Activated naive CD4-positive, alpha-beta T cell treated with anti-CD3 and anti-CD28 coated beads, Interleukin-2, amount 50 U/mL, for 24 hours (primary cell): Measurements from ENCODE around the gene AVPR1B.
A peak's percentile ranks its signal among the peaks of the same experiment; 100 is the strongest.

ENCODE experiments used
- H3K27ac Mint-ChIP-seq: one replicate; pipeline ENCODE4 v1.8.0; 2021; ENCODE audit warnings: mild to moderate bottlenecking, mixed read lengths
- H3K27me3 Mint-ChIP-seq: one replicate; pipeline ENCODE4 v1.8.0; 2021; ENCODE audit warnings: mixed read lengths
- H3K36me3 Mint-ChIP-seq: one replicate; pipeline ENCODE4 v1.8.0; 2021; ENCODE audit warnings: mixed read lengths
- H3K4me1 Mint-ChIP-seq: one replicate; pipeline ENCODE4 v1.8.0; 2021; ENCODE audit warnings: mixed read lengths
- H3K4me3 Mint-ChIP-seq: one replicate; pipeline ENCODE4 v1.8.0; 2021; ENCODE audit warnings: mild to moderate bottlenecking, mixed read lengths
- H3K9me3 Mint-ChIP-seq: one replicate; pipeline ENCODE4 v1.8.0; 2021; ENCODE audit warnings: mixed read lengths

Gene AVPR1B

DNA sequence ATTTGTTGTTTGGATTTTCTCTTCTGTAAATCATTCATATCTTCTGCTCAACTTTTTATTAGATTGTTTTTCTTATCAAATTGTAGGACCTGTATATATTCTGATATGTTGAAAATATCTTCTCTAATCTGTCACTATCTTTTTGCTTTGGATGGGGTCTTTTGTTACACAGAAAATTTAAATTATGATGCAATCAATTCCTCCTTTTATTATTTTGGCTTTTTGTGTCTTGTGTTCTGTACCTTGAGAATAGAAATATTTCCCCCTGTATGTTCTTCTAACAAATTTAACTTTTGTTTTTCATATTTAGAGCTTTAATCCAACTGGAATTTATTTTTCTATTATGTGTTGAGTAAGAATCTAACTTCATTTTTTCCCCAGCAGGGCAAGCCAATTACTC, 3.2 kb upstream of the AVPR1B start:
- Mint-ChIP-seq H3K9me3 (peaks cover 16% of the 10 kb centered on the region), H3K4me3 (no peak overlapping the region), H3K4me1 (peaks cover 11% of the 10 kb centered on the region), H3K27ac (no peak overlapping the region), H3K36me3 (peaks cover 7% of the 10 kb centered on the region), H3K27me3 (peaks cover 40% of the 10 kb centered on the region)

GRCh38 chr1:206116873-206117150, 376 bp downstream of the AVPR1B start:
- peak overlapping the region; percentile 49 for H3K4me3 Mint-ChIP-seq
- H3K36me3 Mint-ChIP-seq, result peaks cover 7% of the 10 kb centered on the region
- H3K27ac Mint-ChIP-seq, result peak overlapping the region; percentile 5

DNA sequence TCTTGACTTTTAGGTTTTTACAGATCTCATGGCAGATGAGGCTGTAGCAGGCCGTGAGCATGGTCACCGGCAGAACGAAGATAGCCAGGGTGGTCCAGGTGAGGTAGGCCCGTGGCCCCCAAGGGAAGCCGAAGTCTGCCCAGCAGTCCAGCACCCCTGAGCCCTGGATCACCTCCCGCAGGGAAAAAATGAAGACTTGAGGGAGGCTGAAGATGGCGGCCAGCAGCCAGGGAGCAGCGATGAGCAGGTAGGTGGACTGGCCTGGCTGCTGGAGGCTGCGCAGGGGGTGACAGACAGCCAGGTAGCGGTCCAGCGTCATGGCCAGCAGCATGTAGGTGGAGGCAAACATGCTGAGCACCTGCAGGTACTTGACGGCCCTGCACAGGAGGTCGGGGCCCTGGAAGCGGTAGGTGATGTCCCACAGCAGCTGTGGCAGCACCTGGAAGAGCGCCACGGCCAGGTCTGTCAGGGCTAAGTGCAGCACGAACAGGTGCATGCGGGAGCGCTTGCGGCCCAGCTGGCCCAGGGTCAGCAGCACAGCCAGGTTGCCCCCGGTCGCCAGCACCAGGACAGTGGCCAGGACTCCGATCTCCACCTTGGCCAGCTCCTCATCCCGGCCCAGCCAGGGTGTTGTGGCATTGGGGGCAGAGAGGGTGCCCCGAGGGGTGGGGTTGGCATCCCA, 856 bp downstream of the AVPR1B start:
- H3K27ac Mint-ChIP-seq, result no peak overlapping the region

More at GRCh38 chr1:206116873-206117150, 376 bp downstream of the AVPR1B start:
- Mint-ChIP-seq H3K9me3 (peaks cover 16% of the 10 kb centered on the region), H3K27me3 (peaks cover 26% of the 10 kb centered on the region), H3K4me1 (peaks cover 11% of the 10 kb centered on the region)

DNA sequence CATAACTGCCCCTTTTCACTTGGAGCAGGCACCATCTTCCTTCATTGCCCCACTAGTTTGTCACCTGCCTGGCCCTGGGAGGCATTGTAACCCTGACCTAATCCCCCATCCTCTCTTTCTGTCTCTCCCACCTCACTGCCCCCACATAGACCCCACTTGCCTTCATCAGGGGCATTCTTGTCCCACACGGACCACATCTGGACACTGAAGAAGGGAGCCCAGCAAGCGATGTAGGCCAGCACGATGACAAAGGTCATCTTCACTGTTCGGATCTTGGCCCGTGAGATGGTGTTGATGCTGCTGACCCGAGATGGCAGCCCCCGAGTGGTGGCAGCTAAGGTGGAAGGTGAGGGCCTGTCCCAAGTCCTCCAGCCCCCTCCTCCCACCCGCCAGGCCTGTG, 1.4 kb downstream of the AVPR1B start:
- H3K4me1 Mint-ChIP-seq, result peaks cover 11% of the 10 kb centered on the region

More for the DNA sequence above, 856 bp downstream of the AVPR1B start:
- peak overlapping the region; percentile 49 for H3K4me3 Mint-ChIP-seq
- peaks cover 26% of the 10 kb centered on the region for H3K27me3 Mint-ChIP-seq
- peaks cover 11% of the 10 kb centered on the region for H3K4me1 Mint-ChIP-seq
- peaks cover 14% of the 10 kb centered on the region for H3K9me3 Mint-ChIP-seq
- peaks cover 7% of the 10 kb centered on the region for H3K36me3 Mint-ChIP-seq

DNA sequence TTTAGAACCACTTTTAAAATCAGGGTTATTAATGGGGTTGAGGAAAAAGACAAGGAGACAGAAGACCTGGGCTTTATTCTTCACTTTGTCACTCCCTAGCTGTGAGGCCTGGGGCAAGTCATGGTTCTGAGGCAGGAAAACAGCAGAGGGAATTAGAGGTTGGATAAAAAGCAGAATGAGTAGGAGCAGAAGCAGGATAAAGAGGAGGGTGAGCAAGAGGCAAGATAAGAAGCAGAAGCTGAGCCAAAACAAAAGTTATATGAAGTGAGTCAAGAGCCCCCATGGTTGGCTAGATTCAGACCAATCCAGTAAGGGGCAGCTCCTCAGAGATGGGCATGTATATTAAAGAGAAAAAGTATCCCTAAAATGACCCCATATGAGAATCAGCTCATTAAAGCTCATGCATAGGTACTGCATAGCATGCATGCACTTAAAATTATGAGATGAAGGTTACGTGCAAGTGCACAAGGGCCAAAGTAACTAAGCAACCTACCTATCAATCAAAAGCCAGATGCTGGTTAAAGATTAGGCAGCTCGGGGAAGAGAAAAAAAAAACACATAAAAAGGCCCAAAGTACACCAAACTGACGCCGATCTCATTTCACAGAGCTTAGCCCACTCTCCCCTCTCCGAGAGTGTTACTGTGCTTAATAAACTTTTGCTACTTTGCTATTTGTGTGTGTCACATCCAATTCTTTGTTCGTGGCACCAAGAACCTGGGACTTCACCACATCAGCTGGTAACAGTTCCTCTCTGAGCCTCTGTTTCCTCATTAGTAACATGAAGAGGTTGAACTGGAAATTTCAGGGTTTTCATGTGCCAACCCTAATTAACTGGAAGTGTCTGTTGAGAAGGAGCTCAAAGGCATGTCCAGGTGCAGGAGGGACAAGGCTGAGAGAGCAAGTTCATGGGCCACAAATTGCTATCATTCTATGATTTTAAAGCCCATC, 2.2 kb downstream of the AVPR1B start:
- Mint-ChIP-seq H3K4me3 (no peak overlapping the region), H3K36me3 (peaks cover 1% of the 10 kb centered on the region), H3K9me3 (peaks cover 1% of the 10 kb centered on the region), H3K27ac (no peak overlapping the region), H3K27me3 (peaks cover 18% of the 10 kb centered on the region), H3K4me1 (peaks cover 11% of the 10 kb centered on the region)

More for the DNA sequence above, 1.4 kb downstream of the AVPR1B start:
- Mint-ChIP-seq H3K36me3 (peaks cover 6% of the 10 kb centered on the region), H3K27me3 (peaks cover 23% of the 10 kb centered on the region), H3K4me3 (no peak overlapping the region), H3K9me3 (peaks cover 9% of the 10 kb centered on the region), H3K27ac (no peak overlapping the region)

GRCh38 chr1:206112600-206113301, 4.4 kb downstream of the AVPR1B start:
- Mint-ChIP-seq H3K27me3 (peaks cover 6% of the 10 kb centered on the region), H3K36me3 (no peaks in the 10 kb centered on the region), H3K9me3 (no peaks in the 10 kb centered on the region), H3K4me3 (no peak overlapping the region), H3K4me1 (peaks cover 7% of the 10 kb centered on the region), H3K27ac (no peak overlapping the region)

- Mint-ChIP-seq H3K36me3 (no peaks in the 10 kb centered on the region), H3K27ac (no peak overlapping the region), H3K4me1 (no peaks in the 10 kb centered on the region), H3K9me3 (no peaks in the 10 kb centered on the region), H3K4me3 (no peak overlapping the region), H3K27me3 (no peaks in the 10 kb centered on the region)
Observed at GRCh38 chr1:206111271-206111927, 5.8 kb downstream of the AVPR1B start.

GRCh38 chr1:206110820-206111219, 6.4 kb downstream of the AVPR1B start:
- no peak overlapping the region for H3K4me3 Mint-ChIP-seq
- no peaks in the 10 kb centered on the region for H3K9me3 Mint-ChIP-seq
- no peak overlapping the region for H3K27ac Mint-ChIP-seq
- no peaks in the 10 kb centered on the region for H3K4me1 Mint-ChIP-seq
- no peaks in the 10 kb centered on the region for H3K27me3 Mint-ChIP-seq
- no peaks in the 10 kb centered on the region for H3K36me3 Mint-ChIP-seq

DNA sequence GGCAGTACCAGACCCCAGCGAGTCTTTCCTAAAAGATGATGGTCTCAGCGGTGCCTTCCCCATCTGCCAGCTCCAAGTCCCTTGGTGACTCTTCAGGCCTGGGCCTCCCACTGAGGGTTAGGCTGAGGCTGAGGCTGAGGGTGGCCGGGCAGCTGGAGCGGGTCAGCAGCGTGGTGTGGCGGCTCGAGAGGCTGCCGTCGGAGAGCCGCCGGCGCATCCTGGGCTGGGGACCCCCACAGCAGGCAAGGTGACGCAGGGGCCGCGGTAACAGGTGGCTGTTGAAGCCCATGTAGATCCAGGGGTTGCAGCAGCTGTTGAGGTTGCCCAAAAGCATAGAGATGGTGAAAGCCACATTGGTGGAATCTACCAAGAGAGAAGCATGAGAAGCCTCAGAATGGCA, 7.0 kb downstream of the AVPR1B start:
- Mint-ChIP-seq H3K4me1 (no peaks in the 10 kb centered on the region), H3K36me3 (no peaks in the 10 kb centered on the region), H3K4me3 (no peak overlapping the region), H3K9me3 (no peaks in the 10 kb centered on the region), H3K27me3 (no peaks in the 10 kb centered on the region), H3K27ac (no peak overlapping the region)

GRCh38 chr1:206109718-206110117, 7.5 kb downstream of the AVPR1B start:
- no peaks in the 10 kb centered on the region for H3K4me1 Mint-ChIP-seq
- no peaks in the 10 kb centered on the region for H3K9me3 Mint-ChIP-seq
- no peaks in the 10 kb centered on the region for H3K36me3 Mint-ChIP-seq
- H3K4me3 Mint-ChIP-seq, result no peak overlapping the region
- H3K27me3 Mint-ChIP-seq, result no peaks in the 10 kb centered on the region
- no peak overlapping the region for H3K27ac Mint-ChIP-seq

- H3K4me1 Mint-ChIP-seq, result no peaks in the 10 kb centered on the region
- H3K9me3 Mint-ChIP-seq, result no peaks in the 10 kb centered on the region
- H3K4me3 Mint-ChIP-seq, result no peak overlapping the region
- H3K27me3 Mint-ChIP-seq, result no peaks in the 10 kb centered on the region
- H3K36me3 Mint-ChIP-seq, result no peaks in the 10 kb centered on the region
- H3K27ac Mint-ChIP-seq, result no peak overlapping the region
Observed at GRCh38 chr1:206108635-206109034, 8.6 kb downstream of the AVPR1B start.

- H3K4me3 Mint-ChIP-seq, result no peak overlapping the region
- no peaks in the 10 kb centered on the region for H3K9me3 Mint-ChIP-seq
- no peak overlapping the region for H3K27ac Mint-ChIP-seq
- no peaks in the 10 kb centered on the region for H3K36me3 Mint-ChIP-seq
- no peaks in the 10 kb centered on the region for H3K4me1 Mint-ChIP-seq
- H3K27me3 Mint-ChIP-seq, result no peaks in the 10 kb centered on the region
Observed at GRCh38 chr1:206107168-206107544, 10.0 kb downstream of the AVPR1B start.

- H3K4me3 Mint-ChIP-seq, result no peak overlapping the region
- H3K27ac Mint-ChIP-seq, result no peak overlapping the region
- H3K4me1 Mint-ChIP-seq, result no peaks in the 10 kb centered on the region
- no peaks in the 10 kb centered on the region for H3K36me3 Mint-ChIP-seq
- no peaks in the 10 kb centered on the region for H3K27me3 Mint-ChIP-seq
- no peaks in the 10 kb centered on the region for H3K9me3 Mint-ChIP-seq
Observed at GRCh38 chr1:206106328-206107167, 10.6 kb downstream of the AVPR1B start.

DNA sequence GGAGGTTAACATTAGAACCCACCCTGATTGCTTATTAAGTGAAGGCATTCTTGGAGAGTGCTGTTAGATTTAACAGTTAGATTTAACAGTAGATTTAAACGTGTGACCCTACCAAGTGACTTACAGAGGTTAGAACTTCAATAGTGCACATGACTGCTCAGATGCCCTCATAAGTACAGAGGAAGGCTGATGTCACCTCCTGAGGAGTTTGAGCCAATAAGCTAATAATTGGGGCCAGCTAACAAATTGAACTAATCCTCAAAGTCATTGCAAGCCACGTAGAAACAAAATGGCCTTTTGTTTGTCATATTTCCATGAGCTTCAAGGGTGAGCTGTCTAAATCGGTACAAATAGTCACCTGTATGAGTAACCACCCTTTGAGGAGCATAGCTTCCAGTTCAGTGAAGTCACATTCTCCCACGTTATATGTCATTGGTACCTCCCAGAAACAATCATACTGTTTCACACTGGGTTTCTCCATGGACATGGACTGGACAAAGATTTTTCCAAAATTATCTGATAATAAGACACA, 11.7 kb downstream of the AVPR1B start:
- Mint-ChIP-seq H3K36me3 (no peaks in the 10 kb centered on the region), H3K4me1 (no peaks in the 10 kb centered on the region), H3K27me3 (no peaks in the 10 kb centered on the region), H3K9me3 (no peaks in the 10 kb centered on the region), H3K4me3 (no peak overlapping the region), H3K27ac (no peak overlapping the region)
